CD4-positive, alpha-beta T cell treated with Interleukin-21 for 1 hour (primary cell): Measurements from ENCODE around the gene PHLPP1.
"Not testable (repeated sequence)": the region's sequence is repeated elsewhere in the genome, so short reads cannot be mapped to it uniquely, and the experiment has no call there.

Source experiments
- DNase-seq: peaks from one replicate; pipeline ENCODE4 v3.0.0-alpha.2; 2020

PHLPP1 gene

DNA sequence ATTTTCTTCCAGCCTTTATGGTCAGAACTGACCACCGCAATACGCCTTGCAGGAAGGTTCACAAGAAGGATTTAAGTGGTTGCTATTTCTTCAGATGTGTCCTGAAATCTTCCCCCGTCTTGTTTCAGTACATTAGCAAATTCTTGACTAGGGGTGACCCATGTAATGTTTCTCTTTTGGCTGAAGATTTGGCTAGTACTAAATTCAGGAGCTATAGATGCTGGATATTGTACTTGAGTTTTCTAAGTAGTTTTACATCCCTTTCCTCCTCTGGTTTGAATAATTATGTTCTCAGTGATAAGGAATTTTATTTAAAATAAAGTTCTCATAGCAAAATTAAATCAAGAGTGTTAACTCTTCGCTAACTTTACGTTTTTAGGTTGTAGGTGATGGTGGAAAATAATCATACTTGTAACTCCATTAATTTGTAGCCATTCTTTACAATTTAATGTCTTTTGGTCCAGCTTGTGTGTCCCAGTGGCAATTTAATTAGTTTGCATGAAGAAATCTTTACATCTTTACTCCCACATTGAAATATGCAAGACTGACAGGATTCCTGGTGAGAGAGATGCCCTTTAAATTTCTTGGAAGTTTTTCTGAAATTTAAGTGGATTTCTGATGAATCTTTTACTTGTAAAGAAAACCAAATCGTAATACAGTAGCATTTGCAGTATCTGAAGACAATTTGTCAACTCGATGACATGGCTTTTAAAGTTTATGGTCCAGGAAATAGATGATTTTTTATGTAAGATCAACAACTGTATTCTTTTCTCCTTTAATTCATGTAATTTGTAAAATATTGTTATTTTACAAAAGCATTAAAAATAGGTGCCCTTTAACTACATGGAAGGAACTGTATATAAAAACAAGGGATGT, 2.8 kb downstream of the PHLPP1 start:
- no peak for DNase-seq

DNA sequence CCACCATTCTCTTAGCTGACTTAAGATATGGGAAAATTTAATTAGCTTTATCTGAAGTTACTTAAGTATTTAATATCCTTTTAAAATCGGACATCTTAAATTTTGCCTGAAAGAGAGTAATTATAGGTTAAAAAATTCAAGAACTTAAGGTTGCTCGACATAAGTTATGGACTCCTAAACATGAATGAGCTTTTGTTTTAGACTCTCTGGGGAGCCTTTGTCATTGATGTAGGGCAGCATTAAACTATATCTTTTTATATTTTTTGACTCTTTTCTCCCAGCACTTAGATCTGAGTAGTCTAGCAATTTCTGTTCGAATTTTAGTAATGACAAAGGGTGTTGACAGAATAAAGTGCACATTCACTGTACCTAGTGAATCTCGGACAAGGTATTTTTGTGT, 4.7 kb downstream of the PHLPP1 start:
- DNase-seq: no peak

DNA sequence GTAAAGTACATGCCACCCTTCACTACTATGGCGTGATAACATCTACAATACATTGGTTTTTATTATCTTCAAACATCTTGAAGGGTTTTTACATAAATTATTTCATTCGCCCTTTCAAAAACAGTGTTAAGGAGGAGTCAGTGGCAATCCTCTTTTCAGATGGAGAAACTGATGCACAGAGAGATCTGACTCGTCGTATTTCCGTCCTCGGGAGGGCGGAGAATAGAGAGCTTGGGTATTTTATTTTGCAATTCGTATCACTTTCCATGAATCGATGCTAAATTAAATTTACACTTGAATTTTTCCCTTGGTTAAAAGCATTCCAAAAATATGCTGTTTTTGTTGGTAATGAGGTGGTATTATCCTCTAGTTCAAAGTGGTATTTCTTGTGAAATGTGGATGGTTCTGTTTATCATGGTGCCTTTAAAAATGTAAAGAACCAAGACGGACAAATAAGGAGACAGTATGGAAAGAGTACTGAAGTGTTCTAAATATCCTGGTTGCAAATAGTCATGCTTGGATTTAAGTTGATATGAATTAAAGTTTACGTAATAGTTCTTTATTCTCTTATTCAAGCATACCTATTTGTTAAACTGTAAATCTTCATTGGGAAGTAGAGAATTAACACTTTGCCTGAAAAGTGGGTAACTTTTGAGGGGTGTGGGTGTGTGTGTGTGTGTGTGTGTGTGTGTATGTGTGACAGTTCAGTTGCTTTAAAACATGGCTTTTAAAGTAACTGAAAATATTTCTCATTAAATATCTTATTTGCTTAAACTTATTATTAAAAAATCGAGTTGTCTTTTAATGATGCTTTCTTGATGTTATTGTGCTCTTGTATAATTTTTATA, 5.6 kb downstream of the PHLPP1 start:
- no peak for DNase-seq

DNA sequence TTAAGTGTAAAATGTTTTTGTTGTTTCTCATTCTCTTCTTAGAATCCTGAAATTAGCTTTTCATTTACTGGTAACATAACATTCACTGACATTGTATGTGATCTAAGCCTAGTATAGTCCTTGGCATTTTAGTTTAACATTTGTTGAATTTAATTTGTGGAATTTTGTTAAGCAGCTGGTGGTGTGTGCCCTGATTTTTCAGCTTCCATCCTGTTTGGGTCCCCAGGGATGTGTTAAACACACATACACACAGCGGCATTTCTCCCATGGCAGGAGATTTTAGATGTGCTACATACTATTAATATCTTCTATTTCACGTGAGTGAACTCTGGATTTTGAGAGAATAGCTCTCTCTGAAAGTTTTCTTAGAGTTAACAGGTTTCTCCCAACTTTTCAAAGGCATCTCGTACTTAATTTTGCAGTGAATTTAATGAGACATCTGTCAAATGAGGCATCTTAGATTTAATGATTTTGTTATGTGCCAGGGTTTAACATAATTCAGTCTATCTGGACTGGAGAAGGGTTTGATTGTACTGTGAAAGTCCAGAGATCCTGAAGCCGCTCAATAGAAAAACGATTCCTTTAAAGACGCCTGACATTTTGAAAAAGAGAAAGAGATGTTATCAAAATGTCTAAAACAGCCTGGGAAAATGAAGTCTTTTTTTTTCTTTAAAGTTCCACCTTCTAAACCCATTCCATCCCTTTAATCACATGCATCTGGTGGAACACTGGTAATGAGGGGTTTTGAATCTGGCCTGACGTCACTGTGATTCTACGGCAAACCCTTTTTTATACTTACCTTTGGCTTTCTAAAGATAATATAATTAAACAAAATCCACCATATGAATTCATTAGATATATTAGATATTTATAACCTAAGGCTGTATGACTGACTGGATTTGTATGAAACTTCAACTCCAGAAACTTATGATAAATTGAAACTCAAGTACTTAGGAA, 6.8 kb downstream of the PHLPP1 start:
- no peak for DNase-seq

DNA sequence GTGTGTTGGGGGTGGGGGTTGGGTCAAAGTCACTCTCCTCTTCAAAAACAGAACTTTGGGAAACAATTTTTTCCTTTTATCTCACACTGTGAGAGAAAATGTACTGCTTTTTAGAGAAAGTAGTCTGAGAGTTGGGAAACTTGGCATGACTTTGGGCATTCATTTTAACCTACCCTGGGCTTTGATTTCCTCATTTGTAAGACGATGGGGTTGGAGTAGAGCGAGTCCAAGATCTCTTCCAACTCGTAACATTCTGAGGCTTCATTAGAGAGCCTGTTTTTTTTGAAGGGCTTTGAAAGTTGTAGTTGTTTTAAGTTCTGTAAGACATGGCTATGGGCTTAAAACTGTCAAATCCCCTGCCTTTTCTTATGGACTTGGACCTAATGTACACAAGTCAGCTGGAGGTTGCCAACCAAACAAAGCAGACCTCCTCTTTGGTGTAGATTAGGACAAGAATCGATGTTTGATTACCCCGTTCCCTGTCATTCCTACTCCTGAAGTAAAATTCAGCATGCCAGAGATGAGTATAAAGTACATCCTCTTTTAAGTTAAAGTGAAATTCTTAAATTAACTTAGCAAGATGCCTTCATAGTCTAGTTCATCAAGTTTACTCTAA, 8.4 kb downstream of the PHLPP1 start:
- no peak for DNase-seq

DNA sequence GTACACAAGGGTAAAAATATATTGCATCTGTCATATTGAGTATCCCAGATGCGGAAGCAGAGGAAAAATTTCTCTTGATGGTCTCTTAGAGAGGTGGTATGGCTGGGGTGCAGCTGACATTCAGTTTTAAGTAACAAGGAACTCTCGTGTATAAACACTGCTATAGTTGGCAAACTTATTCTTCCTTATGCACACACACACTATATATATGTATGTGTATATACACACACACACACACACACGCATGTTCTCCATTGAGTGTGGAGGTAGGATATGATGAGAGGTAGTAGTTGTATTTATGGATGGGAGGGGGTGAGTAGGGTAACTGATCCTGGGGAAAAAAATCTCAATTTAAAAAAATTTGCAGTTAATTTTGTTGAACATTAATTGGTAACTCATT, 10.6 kb downstream of the PHLPP1 start:
- no peak for DNase-seq

DNA sequence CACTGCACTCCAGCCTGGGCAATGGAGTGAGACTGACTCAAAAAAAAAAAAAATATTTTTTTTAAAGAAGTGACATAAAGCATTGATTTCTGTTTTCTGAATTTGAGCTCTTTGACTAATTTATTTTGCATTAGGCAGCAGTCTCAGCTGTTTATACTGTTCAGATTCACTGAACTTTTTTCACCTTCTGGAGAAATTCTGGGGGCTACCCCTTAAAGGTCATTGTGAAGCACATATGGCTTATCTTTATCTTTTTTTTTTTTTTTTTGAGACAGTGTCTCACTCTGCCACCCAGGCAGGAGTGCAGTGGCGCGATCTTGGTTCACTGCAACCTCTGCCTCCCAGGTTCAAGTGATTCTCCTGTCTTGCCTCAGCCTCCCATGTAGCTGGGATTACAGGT, 12.9 kb downstream of the PHLPP1 start:
- no peak for DNase-seq

DNA sequence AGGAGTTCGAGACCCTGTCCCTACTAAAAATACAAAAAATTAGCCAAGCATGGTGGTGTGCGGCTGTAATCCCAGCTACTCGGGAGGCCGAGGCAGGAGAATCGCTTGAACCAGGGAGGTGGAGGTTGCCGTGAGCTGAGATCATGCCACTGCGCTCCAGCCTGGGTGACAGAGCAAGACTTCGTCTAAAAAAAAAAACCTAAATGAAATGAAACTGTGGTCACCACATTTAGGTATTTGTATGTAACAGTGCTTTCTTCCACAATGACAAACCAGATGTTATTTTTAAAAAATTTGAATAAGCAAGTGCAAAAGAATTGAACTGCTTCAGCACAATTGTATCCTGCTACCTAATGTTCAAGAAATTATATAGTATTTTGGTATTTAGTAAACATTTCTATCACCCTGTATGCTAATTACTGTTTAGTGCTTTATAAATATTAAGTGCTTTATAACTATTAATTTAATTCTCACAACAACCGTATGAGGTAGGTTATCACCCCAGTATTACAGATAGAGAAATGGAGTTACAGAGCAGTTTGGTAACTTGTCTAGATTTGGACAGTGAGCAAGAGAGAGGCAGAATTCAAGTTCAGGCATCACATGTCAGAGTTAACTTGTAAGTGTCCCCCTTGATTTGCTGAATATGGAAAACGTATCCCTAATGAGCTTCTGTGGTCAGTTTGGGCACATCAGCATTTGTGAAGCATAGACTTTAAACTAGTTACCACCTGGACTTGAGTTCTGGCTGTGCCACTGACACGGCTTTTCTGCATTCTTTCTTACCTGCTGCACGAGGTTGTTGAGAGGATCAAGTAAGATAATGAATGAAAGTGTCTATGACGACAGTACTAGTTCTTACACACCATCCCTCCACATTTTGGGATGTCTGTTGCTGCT, 14.4 kb downstream of the PHLPP1 start:
- DNase-seq: no peak

DNA sequence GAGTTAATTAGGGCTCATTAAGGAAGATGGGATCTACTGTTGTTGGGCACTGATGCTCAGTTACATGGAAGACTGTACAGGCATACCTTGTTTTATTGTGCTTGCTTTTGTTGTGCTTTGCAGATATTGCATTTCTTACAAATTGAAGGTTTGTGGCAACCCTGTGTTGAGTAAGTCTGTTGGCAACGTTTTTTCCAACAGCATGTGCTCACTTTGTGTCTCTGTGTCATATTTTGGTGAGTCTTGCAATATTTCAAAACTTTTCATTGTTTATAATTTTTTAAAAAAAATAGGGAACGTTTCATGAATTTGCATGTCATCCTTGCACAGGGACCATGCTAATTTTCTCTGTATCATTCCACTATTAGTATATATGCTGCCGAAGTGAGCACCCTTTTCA, 15.6 kb downstream of the PHLPP1 start:
- DNase-seq: no peak

DNA sequence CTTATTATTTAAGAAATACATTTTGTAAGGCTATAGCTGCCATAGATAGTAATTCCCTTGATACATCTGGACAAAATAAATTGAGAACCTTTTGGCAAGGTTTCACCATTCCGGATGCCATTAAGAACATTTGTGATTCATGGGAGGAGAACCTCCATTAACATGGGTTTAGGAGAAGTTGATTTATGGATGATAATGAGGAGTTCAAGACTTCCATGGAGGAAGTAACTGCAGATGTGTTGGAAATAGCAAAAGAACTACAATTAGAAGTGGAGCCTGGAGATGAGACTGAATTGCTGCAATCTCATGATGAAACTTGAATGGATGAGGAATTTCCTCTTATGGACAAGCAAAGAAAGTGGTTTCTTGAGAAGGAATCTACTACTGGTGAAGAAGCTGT, 17.3 kb downstream of the PHLPP1 start:
- no peak for DNase-seq

DNA sequence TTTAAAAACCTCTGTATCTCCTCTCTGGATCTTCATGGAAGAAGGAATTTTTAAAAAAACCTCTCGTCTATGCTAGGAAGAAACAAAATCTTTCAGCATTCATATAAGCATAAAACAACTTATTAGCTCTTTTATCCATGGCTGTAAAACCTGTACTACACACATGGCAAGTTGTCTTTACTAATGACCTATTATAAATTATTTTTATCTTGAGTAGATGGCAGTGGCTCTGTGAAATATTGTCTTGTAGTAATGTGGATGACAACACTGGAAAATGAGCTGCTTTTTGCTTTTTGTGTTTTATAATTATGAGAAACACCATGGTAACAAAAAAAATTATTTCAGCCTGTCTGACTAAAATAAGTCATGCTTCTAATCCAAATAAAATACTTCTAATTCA, 18.9 kb downstream of the PHLPP1 start:
- no peak for DNase-seq

DNA sequence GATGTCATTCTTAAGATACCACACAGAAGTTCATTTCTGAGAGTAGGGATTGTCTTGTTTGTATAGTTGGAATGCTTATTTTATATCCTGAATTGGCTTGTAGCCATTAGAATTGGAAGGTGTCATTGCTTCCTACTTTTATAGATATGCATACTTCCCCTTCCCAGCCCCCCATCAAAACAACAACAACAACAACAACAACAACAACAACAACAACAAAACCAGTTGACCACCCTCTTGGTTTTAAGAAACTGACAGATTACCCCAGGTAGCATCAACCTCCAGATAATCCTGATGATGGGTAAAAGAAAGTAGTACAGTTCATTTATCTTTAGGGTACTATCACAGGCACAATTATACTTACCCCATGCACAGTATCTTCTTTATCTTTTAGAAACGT, 20.0 kb downstream of the PHLPP1 start:
- no peak for DNase-seq

DNA sequence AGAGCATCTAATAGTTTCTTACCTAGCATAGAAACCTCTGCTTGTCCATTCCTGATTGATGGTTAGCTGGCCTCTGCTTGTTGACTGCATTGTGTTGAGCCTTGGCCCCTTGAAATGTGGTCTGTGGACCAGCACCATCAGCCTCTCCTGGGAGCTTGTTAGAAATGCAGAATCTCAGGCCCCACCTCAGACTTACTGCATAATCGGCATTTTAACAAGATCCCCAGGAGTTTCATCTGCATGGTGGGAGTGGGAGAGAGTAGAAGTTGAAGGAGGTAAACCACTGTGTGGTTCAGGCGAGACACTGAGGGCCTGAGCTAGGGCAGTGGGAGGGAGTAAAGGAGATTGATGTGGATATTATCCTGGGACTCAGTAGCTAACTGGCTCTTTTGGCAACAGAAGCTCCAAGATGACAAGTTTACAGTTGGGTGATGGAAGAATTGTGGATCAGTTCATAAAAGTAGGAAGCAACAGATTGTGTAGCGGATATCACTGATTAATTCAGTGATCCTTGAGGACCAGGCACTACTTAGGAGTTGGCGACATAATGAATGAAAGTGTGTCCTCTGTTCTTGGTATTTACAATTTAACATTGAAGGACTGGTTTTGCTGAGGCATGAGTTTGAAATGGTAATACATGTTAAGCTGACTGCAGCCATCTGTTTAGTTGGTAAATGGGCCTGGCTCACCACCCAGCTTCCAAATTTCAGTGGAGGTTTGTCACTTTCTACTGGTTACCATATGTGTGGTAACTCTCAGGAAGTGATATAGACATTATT, 20.9 kb downstream of the PHLPP1 start:
- DNase-seq: no peak

DNA sequence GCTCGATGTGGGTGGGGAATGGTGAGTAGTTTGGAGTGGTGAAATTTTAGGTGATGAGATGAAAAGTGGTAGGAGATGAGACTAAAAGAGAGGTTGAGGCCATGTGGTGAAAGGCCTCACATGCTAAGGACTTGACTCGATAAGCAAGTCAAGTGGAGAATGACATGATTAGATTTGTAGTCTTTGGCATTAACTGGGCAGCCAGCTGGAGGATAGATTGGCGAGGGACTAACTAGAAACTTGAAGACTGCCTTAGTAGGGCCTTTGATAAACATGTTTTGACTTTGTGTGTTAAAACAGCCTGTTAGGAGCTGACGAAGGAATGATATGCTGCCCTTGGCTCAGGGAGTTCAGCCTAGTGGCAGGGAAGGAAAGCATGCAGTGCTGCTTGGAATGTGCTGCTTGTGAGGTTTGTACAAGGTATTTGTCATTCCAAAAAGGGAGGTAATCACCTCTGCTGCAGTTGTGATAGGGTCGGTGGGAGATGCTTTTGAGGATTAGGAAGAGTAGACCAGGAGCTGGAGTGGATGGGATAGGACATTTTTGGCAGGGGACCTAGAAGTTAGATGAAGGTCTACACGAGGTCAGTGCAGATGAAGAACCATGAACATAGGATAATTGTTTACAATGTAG, 22.0 kb downstream of the PHLPP1 start:
- no peak for DNase-seq

DNA sequence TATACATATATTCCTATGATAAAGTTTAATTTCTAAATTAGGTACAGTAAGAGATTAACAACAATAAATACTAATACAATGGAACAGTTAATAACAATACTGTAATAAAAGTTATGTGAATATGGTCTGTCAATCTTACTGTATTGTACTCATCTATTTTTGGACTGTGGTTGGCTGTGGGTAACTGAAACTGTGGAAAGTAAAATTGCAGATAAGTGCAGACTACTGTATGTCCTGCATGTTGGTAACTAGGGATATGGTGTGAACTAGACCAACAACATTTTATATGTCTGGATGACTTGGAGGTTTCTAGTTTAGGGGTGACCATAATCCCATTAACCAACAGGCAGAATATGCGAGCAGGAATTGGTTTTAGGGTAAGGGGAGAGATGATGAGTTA, 23.3 kb downstream of the PHLPP1 start:
- DNase-seq: no peak

DNA sequence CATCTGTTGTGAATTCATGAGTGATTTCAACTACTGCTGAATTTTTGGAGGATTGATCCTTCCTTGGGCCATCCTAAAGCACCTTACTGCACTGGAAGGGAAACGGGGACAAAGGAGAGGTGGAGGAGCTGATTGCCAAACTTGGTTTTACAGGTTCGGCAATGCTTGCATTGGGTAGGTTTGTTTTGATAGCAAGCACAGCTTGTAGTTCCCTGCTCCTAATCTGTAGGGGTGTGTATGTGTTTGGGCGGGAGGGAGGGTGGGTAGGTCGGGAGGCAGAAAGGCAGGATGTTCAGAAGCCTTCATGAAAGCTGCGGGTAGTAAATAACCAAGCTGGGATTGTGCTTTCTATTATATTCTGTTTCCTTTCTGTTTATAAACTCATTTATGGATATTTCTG, 24.6 kb downstream of the PHLPP1 start:
- DNase-seq: no peak

DNA sequence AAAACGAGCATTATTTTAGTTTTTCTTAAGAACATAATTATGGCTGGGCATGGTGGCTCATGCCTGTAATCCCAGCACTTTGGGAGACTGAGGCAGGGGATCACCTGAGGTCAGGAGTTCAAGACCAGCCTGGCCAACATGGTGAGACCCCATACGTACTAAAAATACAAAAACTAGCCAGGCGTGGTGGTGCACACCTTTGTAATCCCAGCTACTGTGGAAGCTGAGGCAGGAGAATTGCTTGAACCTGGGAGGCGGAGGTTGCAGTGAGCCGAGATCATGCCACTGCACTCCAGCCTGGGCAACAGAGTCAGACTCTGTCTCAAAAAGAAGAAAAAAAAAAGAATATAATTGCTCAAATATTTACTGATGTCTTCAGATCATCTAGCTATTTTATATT, 25.3 kb downstream of the PHLPP1 start:
- not testable (repeated sequence) for DNase-seq

DNA sequence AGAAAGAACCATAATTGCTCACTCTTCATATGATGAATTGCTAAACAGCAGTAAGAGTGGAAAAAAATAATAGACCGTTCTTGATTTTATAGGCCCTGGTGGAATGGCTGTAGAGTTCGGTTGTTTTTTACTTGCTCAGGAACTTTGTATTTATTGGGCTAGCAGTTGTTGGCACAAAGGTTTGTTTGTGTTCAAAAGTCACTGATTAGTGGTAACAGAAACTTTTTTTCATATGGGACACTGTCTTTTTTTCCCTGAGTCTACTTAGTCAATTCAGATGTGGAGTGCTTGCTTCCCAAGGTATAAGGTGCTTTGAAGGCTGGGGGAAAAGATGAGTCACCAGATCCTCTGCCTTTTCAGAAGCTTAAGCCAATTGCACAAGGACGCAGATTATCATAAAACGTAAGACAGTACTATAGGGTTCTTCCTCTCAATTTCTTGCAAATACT, 25.8 kb downstream of the PHLPP1 start:
- DNase-seq: no peak

DNA sequence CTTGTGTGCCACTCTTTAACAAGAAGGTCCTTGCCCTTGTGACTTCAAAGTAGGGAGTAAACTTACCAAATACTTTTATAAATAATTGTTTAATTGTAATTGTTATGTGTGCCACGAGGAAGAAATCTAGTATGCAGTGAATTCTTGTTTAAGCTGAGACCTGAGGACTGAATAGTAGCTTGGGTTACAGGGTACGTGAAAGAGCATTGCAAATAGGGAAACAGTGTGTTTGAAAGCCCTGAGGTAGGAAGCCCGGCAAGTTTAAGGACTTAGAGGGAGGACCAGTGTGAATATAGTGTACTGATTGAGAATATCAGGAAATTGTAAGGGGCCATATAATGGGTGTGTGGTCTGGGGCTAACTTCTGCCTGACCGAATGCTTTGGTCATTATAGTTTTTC, 26.2 kb downstream of the PHLPP1 start:
- no peak for DNase-seq
